GOT3 (cell line): ENCODE data around the gene ANKFN1.
A peak's percentile ranks its signal among the peaks of the same experiment; 100 is the strongest.

Source experiments
- DNase-seq: peaks from one replicate; lab custom pipeline; 2025; ENCODE audit warnings: mixed read lengths; lab: John Stamatoyannopoulos, UW

Gene ANKFN1

GRCh38 chr17:56436142-56436541, 282.9 kb downstream of the ANKFN1 start:
- DNase-seq, result no peak

- no peak for DNase-seq
Measured at GRCh38 chr17:56440419-56440818, 287.1 kb downstream of the ANKFN1 start.

- DNase-seq, result peak; percentile 2
Measured at GRCh38 chr17:56441308-56441707, 288.0 kb downstream of the ANKFN1 start.

GRCh38 chr17:56445692-56446411, 292.6 kb downstream of the ANKFN1 start:
- DNase-seq, result no peak

GRCh38 chr17:56447171-56447570, 293.9 kb downstream of the ANKFN1 start:
- no peak for DNase-seq

GRCh38 chr17:56448371-56448770, 295.1 kb downstream of the ANKFN1 start:
- no peak for DNase-seq

- DNase-seq, result no peak
Measured at GRCh38 chr17:56449176-56449575, 295.9 kb downstream of the ANKFN1 start.

GRCh38 chr17:56451629-56452028, 298.4 kb downstream of the ANKFN1 start:
- DNase-seq, result no peak

GRCh38 chr17:56452461-56452860, 299.2 kb downstream of the ANKFN1 start:
- no peak for DNase-seq

- DNase-seq, result no peak
Measured at GRCh38 chr17:56457501-56457900, 304.2 kb downstream of the ANKFN1 start.

GRCh38 chr17:56465886-56466285, 312.6 kb downstream of the ANKFN1 start:
- DNase-seq, result no peak

GRCh38 chr17:56468840-56469239, 315.6 kb downstream of the ANKFN1 start:
- no peak for DNase-seq

- DNase-seq, result no peak
Measured at GRCh38 chr17:56471696-56472095, 318.4 kb downstream of the ANKFN1 start.

GRCh38 chr17:56475116-56475515, 321.8 kb downstream of the ANKFN1 start:
- DNase-seq, result no peak

- DNase-seq, result no peak
Measured at GRCh38 chr17:56478836-56479447, 325.7 kb downstream of the ANKFN1 start.

GRCh38 chr17:56480501-56480900, 327.2 kb downstream of the ANKFN1 start:
- DNase-seq, result no peak

GRCh38 chr17:56481659-56482058, 328.4 kb downstream of the ANKFN1 start:
- no peak for DNase-seq

GRCh38 chr17:56482229-56482628, 329.0 kb downstream of the ANKFN1 start:
- DNase-seq, result no peak

- no peak for DNase-seq
Measured at GRCh38 chr17:56486732-56487131, 333.5 kb downstream of the ANKFN1 start.

- no peak for DNase-seq
Measured at GRCh38 chr17:56488800-56489199, 335.5 kb downstream of the ANKFN1 start.

GRCh38 chr17:56489980-56490379, 336.7 kb downstream of the ANKFN1 start:
- DNase-seq, result no peak

- no peak for DNase-seq
Measured at GRCh38 chr17:56495556-56495955, 342.3 kb downstream of the ANKFN1 start.

- DNase-seq, result no peak
Measured at GRCh38 chr17:56497132-56497531, 343.9 kb downstream of the ANKFN1 start.
